NCI-H748 (cell line): ENCODE data around the gene DPPA5.
A peak's percentile ranks its signal among the peaks of the same experiment; 100 is the strongest.
"Not testable (repeated sequence)": the region's sequence is repeated elsewhere in the genome, so short reads cannot be mapped to it uniquely, and the experiment has no call there.

ENCODE experiments used
- DNase-seq: peaks from one replicate; lab custom pipeline; 2025; ENCODE audit not compliant: unreplicated experiment; lab: John Stamatoyannopoulos, UW

Gene DPPA5

GRCh38 chr6:73364549-73364948 lies 10.5 kb upstream of the DPPA5 start:
- DNase-seq, result no peak

GRCh38 chr6:73364121-73364520 lies 10.0 kb upstream of the DPPA5 start:
- no peak for DNase-seq

- no peak for DNase-seq
Observed at GRCh38 chr6:73363537-73363875, 9.4 kb upstream of the DPPA5 start.

GRCh38 chr6:73362869-73363536 lies 8.9 kb upstream of the DPPA5 start:
- DNase-seq, result no peak

- DNase-seq, result no peak
Observed at GRCh38 chr6:73362358-73362757, 8.3 kb upstream of the DPPA5 start, which contains the start of gene KHDC3L. Gene KHDC3L (plus strand): TSS chr6:73362658. CDS start chr6:73362730, 72 bp downstream.

GRCh38 chr6:73349311-73349710 lies 4.8 kb downstream of the DPPA5 start:
- DNase-seq, result no peak

- no peak for DNase-seq
Observed at GRCh38 chr6:73348550-73349204, 5.4 kb downstream of the DPPA5 start.

GRCh38 chr6:73343164-73343563 lies 10.9 kb downstream of the DPPA5 start:
- DNase-seq, result no peak

GRCh38 chr6:73342174-73342573 lies 11.9 kb downstream of the DPPA5 start:
- DNase-seq, result no peak

GRCh38 chr6:73341335-73341734 lies 12.7 kb downstream of the DPPA5 start:
- no peak for DNase-seq

- no peak for DNase-seq
Observed at GRCh38 chr6:73340048-73340447, 14.0 kb downstream of the DPPA5 start.

- no peak for DNase-seq
Observed at GRCh38 chr6:73339340-73339739, 14.7 kb downstream of the DPPA5 start.

GRCh38 chr6:73329201-73329600 lies 24.9 kb downstream of the DPPA5 start:
- DNase-seq, result no peak

- no peak for DNase-seq
Observed at GRCh38 chr6:73328790-73329189, 25.3 kb downstream of the DPPA5 start.

- DNase-seq, result no peak
Observed at GRCh38 chr6:73325656-73326055, 28.4 kb downstream of the DPPA5 start.

GRCh38 chr6:73323323-73323722 lies 30.8 kb downstream of the DPPA5 start:
- no peak for DNase-seq

- no peak for DNase-seq
Observed at GRCh38 chr6:73314577-73315492, 39.2 kb downstream of the DPPA5 start.

- DNase-seq, result not testable (repeated sequence)
Observed at GRCh38 chr6:73310503-73310845, 43.6 kb downstream of the DPPA5 start.

GRCh38 chr6:73309785-73310502 lies 44.1 kb downstream of the DPPA5 start:
- peak; percentile 84 for DNase-seq

GRCh38 chr6:73309535-73309784 lies 44.6 kb downstream of the DPPA5 start:
- DNase-seq, result no peak

GRCh38 chr6:73308712-73309534 lies 45.2 kb downstream of the DPPA5 start:
- peak; percentile 71 for DNase-seq
